Measurements from ENCODE around the gene JAKMIP1. TPM values are rescaled to one million over a fixed set of nuclear protein-coding genes. Genes with fewer than 3 reads are reported as not detected.

Gene JAKMIP1
- total RNA-seq, 4 donors from 2014 or later = 0.26 to 0.48 TPM; not detected in 2

DNA sequence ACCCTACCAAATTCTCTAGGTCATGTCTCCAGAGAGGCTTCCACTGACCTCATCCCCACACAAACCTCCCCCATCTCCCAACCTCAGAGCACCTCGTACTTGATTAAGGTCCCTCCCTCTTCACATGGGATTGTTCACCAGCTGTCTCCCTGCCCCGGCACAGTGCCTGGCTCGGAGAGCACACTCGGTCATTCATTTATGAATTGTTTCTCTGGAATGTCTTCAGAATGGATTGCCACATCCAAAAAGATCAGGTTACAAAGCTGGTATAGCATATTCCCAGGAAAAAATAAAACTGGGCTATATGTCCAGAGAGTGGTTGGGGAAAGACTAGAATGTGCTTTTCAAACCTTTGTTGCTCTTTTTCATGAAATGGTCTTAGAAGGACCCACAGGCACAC is 21.6 kb downstream of the JAKMIP1 start:
- Histone ChIP-seq H3K4me3 (no peak overlapping the region), H3K9me3 (no peaks in the 10 kb centered on the region), H3K4me1 (no peaks in the 10 kb centered on the region), H3K27me3 (no peaks in the 10 kb centered on the region), H3K36me3 (no peaks in the 10 kb centered on the region), H3K27ac (no peak overlapping the region)
- DNase-seq = no peak
- TF ChIP-seq POLR2A (IDR thresholded peaks at IDR 0.05) = no peak
- TF ChIP-seq, protein P1, sequence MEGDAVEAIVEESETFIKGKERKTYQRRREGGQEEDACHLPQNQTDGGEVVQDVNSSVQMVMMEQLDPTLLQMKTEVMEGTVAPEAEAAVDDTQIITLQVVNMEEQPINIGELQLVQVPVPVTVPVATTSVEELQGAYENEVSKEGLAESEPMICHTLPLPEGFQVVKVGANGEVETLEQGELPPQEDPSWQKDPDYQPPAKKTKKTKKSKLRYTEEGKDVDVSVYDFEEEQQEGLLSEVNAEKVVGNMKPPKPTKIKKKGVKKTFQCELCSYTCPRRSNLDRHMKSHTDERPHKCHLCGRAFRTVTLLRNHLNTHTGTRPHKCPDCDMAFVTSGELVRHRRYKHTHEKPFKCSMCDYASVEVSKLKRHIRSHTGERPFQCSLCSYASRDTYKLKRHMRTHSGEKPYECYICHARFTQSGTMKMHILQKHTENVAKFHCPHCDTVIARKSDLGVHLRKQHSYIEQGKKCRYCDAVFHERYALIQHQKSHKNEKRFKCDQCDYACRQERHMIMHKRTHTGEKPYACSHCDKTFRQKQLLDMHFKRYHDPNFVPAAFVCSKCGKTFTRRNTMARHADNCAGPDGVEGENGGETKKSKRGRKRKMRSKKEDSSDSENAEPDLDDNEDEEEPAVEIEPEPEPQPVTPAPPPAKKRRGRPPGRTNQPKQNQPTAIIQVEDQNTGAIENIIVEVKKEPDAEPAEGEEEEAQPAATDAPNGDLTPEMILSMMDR (IDR thresholded peaks at IDR 0.05) = no peak
- intact Hi-C loops (cut with DNase I; ENCODE audit: low total_unique reads) = no loop called here

DNA sequence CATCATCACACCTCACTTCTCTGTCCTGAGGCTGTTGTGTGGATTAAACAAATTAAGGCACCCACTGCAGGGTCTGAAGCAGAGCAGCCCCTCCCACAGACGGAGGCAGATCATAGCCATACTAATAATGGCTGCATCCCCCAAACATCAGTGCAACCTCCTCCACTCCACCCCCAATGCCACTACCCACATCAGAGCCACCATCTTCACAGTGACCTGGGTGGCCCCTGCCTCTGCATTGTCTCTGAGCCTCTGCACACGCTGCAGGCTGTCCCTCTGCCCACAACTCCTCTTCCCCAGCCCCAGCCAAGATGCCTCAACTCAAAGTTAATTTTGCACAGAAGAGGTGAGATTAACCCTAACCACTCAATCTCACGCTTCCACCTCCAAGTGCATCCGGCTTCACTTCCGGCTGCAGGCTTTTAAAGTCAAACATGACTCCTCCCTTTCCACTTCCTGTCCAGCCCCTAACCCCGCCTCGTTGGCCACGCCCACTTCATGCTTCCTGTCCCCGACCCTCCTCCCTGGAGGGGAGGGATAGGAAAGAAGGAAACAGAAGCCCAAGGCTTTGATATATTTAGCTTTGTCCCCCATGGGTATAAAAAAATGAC is 22.7 kb downstream of the JAKMIP1 start:
- TF ChIP-seq, protein P1 (IDR thresholded peaks at IDR 0.05) = no peak
- no peak for TF ChIP-seq POLR2A (IDR thresholded peaks at IDR 0.05)
- no peak for DNase-seq
- intact Hi-C loops (cut with DNase I; ENCODE audit: low total_unique reads) = no loop called here

DNA sequence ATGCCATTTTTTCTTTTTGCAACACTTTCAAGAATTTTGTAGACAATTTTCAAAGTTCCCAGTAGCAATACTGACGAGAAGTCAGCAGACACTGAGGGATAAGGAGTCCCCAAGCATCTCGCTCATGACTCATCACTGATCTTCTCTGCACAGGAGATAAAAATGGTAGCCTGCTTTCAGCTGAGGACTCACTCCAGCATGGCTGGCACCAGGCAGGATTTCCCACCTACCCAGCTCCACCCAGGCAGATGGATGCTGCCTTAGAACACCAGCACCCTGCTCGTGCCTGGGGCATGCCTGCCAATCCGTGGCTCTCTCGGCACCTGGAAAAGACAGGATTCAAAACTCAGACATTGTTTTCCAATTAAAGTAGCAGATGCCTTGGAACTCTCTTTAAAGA is 24.9 kb downstream of the JAKMIP1 start:
- Histone ChIP-seq H3K36me3 (no peaks in the 10 kb centered on the region), H3K27ac (no peak overlapping the region), H3K27me3 (no peaks in the 10 kb centered on the region), H3K4me1 (no peaks in the 10 kb centered on the region), H3K4me3 (no peak overlapping the region), H3K9me3 (no peaks in the 10 kb centered on the region)
- TF ChIP-seq POLR2A (IDR thresholded peaks at IDR 0.05) = no peak
- TF ChIP-seq, protein P1 (IDR thresholded peaks at IDR 0.05) = no peak
- no peak for DNase-seq
- intact Hi-C loops (cut with DNase I; ENCODE audit: low total_unique reads) = no loop called here

More for the DNA sequence above, 22.7 kb downstream of the JAKMIP1 start:
- H3K27ac ChIP-seq = no peak overlapping the region
- H3K9me3 ChIP-seq = no peaks in the 10 kb centered on the region
- H3K27me3 ChIP-seq = no peaks in the 10 kb centered on the region
- no peaks in the 10 kb centered on the region for H3K4me1 ChIP-seq
- H3K4me3 ChIP-seq = no peak overlapping the region
- no peaks in the 10 kb centered on the region for H3K36me3 ChIP-seq

DNA sequence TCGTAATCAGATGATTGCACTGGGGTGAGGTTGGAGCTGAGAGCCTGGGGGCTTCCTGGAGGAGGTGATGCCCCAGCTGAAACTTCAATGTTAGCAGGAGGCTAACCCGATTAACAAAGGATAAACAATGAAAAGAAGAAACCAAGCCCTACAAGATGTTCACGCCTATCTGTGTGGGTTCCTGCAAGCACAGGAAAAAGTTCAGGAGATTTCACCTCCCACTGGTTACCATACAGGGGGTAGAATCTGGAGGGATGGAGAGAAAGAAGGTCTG is 27.5 kb downstream of the JAKMIP1 start:
- TF ChIP-seq, protein P1 (IDR thresholded peaks at IDR 0.05) = no peak
- TF ChIP-seq POLR2A (IDR thresholded peaks at IDR 0.05) = no peak
- Histone ChIP-seq H3K27me3 (no peaks in the 10 kb centered on the region), H3K4me3 (no peak overlapping the region), H3K9me3 (no peaks in the 10 kb centered on the region), H3K27ac (no peak overlapping the region), H3K36me3 (no peaks in the 10 kb centered on the region), H3K4me1 (no peaks in the 10 kb centered on the region)
- intact Hi-C loops (cut with DNase I; ENCODE audit: low total_unique reads) = no loop called here
- DNase-seq = no peak

DNA sequence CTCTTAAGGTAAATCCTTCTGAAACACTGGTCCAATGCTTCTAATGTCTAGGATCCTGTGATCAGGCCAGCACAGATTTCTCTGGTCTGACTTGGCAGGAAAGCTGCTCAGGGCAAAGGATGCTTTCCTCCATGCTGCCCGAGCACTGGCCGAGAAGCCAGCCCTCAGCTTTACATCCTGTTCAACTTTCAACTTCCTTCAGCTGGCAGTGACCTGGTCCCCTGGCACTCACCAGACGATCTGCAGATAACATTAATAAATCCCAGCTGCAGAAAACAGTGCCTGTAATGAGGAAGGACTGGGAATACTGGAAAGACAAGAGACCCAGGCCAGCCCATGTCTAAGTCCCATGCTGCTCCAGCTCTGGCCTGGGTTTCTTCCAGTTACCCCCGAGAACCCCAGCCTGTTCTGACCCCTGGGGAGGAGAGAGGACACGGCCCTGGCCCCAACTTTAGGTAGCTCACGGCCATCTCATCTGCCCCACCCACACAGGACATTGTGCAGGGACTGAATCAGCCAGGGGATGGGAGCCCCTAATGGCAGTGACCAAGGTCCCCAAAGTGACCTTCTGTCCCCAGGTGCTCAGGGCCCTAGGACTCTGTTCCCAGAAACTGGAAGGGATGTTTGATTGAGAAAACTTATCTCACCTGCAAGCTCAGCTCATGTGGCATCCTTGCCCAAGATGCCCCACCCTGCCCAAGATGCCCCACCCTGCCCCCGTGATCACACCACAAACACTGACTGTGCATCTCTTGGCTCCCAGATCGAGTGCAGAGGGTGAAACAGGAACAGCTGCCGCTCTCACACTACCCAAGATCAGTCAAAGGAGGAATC is 28.0 kb downstream of the JAKMIP1 start:
- intact Hi-C loops (cut with DNase I; ENCODE audit: low total_unique reads) = no loop called here
- Histone ChIP-seq H3K36me3 (no peaks in the 10 kb centered on the region), H3K4me3 (no peak overlapping the region), H3K4me1 (no peaks in the 10 kb centered on the region), H3K27ac (no peak overlapping the region), H3K9me3 (no peaks in the 10 kb centered on the region), H3K27me3 (no peaks in the 10 kb centered on the region)
- no peak for TF ChIP-seq POLR2A (IDR thresholded peaks at IDR 0.05)
- TF ChIP-seq, protein P1 (IDR thresholded peaks at IDR 0.05) = no peak
- no peak for DNase-seq
